ENCODE data around the gene CLNK. TPM values are rescaled to one million over a fixed set of nuclear protein-coding genes. Genes with fewer than 3 reads are reported as not detected.

The CLNK gene
- total and polyA plus RNA-seq, 2 donors from 2014 or later = 2.8 to 4.8 TPM

GRCh38 chr4:10599574-10599973 lies 85.0 kb downstream of the CLNK start:
- Histone ChIP-seq H3K27ac (ENCODE audit: low read depth in 2 of 2, low read length in 2 of 2) (no peak overlapping the region), H3K9me3 (ENCODE audit: control insufficient read depth in 2 of 3, insufficient read depth in 1 of 3, low read length in 3 of 3) (no peaks in the 10 kb centered on the region), H3K4me1 (ENCODE audit: control insufficient read depth in 2 of 3, insufficient read depth in 2 of 3, low read depth in 1 of 3, low read length in 3 of 3) (no peaks in the 10 kb centered on the region), H3K9ac (ENCODE audit: low read length in 3 of 3) (no peak overlapping the region), H3K4me3 (ENCODE audit: low read length in 3 of 3) (no peak overlapping the region), H3K36me3 (ENCODE audit: control insufficient read depth in 2 of 3, insufficient read depth in 3 of 3, low read length in 3 of 3) (no peaks in the 10 kb centered on the region), H3K27me3 (ENCODE audit: control insufficient read depth, insufficient read depth, low read length) (no peaks in the 10 kb centered on the region)
- FAIRE-seq (no peak), DNase-seq (no peak)
- intact Hi-C loops (cut with DNase I) = no loop called here
- TF ChIP-seq, protein P1, sequence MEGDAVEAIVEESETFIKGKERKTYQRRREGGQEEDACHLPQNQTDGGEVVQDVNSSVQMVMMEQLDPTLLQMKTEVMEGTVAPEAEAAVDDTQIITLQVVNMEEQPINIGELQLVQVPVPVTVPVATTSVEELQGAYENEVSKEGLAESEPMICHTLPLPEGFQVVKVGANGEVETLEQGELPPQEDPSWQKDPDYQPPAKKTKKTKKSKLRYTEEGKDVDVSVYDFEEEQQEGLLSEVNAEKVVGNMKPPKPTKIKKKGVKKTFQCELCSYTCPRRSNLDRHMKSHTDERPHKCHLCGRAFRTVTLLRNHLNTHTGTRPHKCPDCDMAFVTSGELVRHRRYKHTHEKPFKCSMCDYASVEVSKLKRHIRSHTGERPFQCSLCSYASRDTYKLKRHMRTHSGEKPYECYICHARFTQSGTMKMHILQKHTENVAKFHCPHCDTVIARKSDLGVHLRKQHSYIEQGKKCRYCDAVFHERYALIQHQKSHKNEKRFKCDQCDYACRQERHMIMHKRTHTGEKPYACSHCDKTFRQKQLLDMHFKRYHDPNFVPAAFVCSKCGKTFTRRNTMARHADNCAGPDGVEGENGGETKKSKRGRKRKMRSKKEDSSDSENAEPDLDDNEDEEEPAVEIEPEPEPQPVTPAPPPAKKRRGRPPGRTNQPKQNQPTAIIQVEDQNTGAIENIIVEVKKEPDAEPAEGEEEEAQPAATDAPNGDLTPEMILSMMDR (IDR thresholded peaks at IDR 0.05; ENCODE audit: borderline replicate concordance, extremely low read depth, insufficient read depth) = no peak

GRCh38 chr4:10598829-10599228 lies 85.7 kb downstream of the CLNK start:
- Histone ChIP-seq H3K27ac (ENCODE audit: low read depth in 2 of 2, low read length in 2 of 2) (no peak overlapping the region), H3K9me3 (ENCODE audit: control insufficient read depth in 2 of 3, insufficient read depth in 1 of 3, low read length in 3 of 3) (no peaks in the 10 kb centered on the region), H3K4me1 (ENCODE audit: control insufficient read depth in 2 of 3, insufficient read depth in 2 of 3, low read depth in 1 of 3, low read length in 3 of 3) (no peaks in the 10 kb centered on the region), H3K4me3 (ENCODE audit: low read length in 3 of 3) (no peak overlapping the region), H3K36me3 (ENCODE audit: control insufficient read depth in 2 of 3, insufficient read depth in 3 of 3, low read length in 3 of 3) (no peaks in the 10 kb centered on the region), H3K27me3 (ENCODE audit: control insufficient read depth, insufficient read depth, low read length) (no peaks in the 10 kb centered on the region), H3K9ac (ENCODE audit: low read length in 3 of 3) (no peak overlapping the region)
- DNase-seq (no peak), FAIRE-seq (no peak)
- intact Hi-C loops (cut with DNase I) = no loop called here
- TF ChIP-seq, protein P1 (IDR thresholded peaks at IDR 0.05; ENCODE audit: borderline replicate concordance, extremely low read depth, insufficient read depth) = no peak

GRCh38 chr4:10596586-10597290 lies 87.8 kb downstream of the CLNK start:
- no peak overlapping the region for H3K9ac ChIP-seq (ENCODE audit: low read length in 3 of 3)
- TF ChIP-seq, protein P1 (IDR thresholded peaks at IDR 0.05; ENCODE audit: borderline replicate concordance, extremely low read depth, insufficient read depth) = no peak
- H3K4me1 ChIP-seq (ENCODE audit: control insufficient read depth in 2 of 3, insufficient read depth in 2 of 3, low read depth in 1 of 3, low read length in 3 of 3) = no peaks in the 10 kb centered on the region
- H3K9me3 ChIP-seq (ENCODE audit: control insufficient read depth in 2 of 3, insufficient read depth in 1 of 3, low read length in 3 of 3) = no peaks in the 10 kb centered on the region
- no peak overlapping the region for H3K27ac ChIP-seq (ENCODE audit: low read depth in 2 of 2, low read length in 2 of 2)
- no peak for FAIRE-seq
- no peaks in the 10 kb centered on the region for H3K27me3 ChIP-seq (ENCODE audit: control insufficient read depth, insufficient read depth, low read length)
- no peak overlapping the region for H3K4me3 ChIP-seq (ENCODE audit: low read length in 3 of 3)
- no peaks in the 10 kb centered on the region for H3K36me3 ChIP-seq (ENCODE audit: control insufficient read depth in 2 of 3, insufficient read depth in 3 of 3, low read length in 3 of 3)
- intact Hi-C loops (cut with DNase I) = no loop called here
- no peak for DNase-seq

GRCh38 chr4:10593130-10593529 lies 91.4 kb downstream of the CLNK start:
- intact Hi-C loops (cut with DNase I) = no loop called here
- H3K27ac ChIP-seq (ENCODE audit: low read depth in 2 of 2, low read length in 2 of 2) = no peak overlapping the region
- no peaks in the 10 kb centered on the region for H3K36me3 ChIP-seq (ENCODE audit: control insufficient read depth in 2 of 3, insufficient read depth in 3 of 3, low read length in 3 of 3)
- no peaks in the 10 kb centered on the region for H3K9me3 ChIP-seq (ENCODE audit: control insufficient read depth in 2 of 3, insufficient read depth in 1 of 3, low read length in 3 of 3)
- no peaks in the 10 kb centered on the region for H3K27me3 ChIP-seq (ENCODE audit: control insufficient read depth, insufficient read depth, low read length)
- FAIRE-seq (no peak), DNase-seq (no peak)
- no peaks in the 10 kb centered on the region for H3K4me1 ChIP-seq (ENCODE audit: control insufficient read depth in 2 of 3, insufficient read depth in 2 of 3, low read depth in 1 of 3, low read length in 3 of 3)
- H3K4me3 ChIP-seq (ENCODE audit: low read length in 3 of 3) = no peak overlapping the region
- no peak overlapping the region for H3K9ac ChIP-seq (ENCODE audit: low read length in 3 of 3)
- TF ChIP-seq, protein P1 (IDR thresholded peaks at IDR 0.05; ENCODE audit: borderline replicate concordance, extremely low read depth, insufficient read depth) = no peak
